Osteoblast (primary cell): Measurements from ENCODE around the gene STOX1. TPM values are rescaled to one million over a fixed set of nuclear protein-coding genes. Genes with fewer than 3 reads are reported as not detected.
"Not testable (repeated sequence)": the region's sequence is repeated elsewhere in the genome, so short reads cannot be mapped to it uniquely, and the experiment has no call there.

ENCODE experiments used
- DNase-seq: peaks from one replicate; pipeline ENCODE4 v3.0.0; 2011; ENCODE audit warnings: low spot score, mixed read lengths; ENCODE audit not compliant: insufficient read length; ENCODE audit errors: missing footprints
- H2AFZ ChIP-seq: 2 replicates; pipeline ENCODE4 v1.6.0; 2011; ENCODE audit warnings: mild to moderate bottlenecking, low read length
- H3K27ac ChIP-seq: 2 replicates; pipeline ENCODE4 v1.5.1; 2011; ENCODE audit warnings: mild to moderate bottlenecking, low read depth, low read length, moderate library complexity
- H3K27me3 ChIP-seq: 2 replicates; pipeline ENCODE4 v1.6.0; 2012; ENCODE audit warnings: mild to moderate bottlenecking, control low read depth, inconsistent platforms, low read length, moderate library complexity; ENCODE audit not compliant: insufficient read depth
- H3K36me3 ChIP-seq: 2 replicates; pipeline ENCODE4 v1.5.1; 2011; ENCODE audit warnings: mild to moderate bottlenecking, low read length, control low read depth, moderate library complexity; ENCODE audit not compliant: insufficient read depth
- H3K4me1 ChIP-seq: 2 replicates; pipeline ENCODE4 v1.5.1; 2011; ENCODE audit warnings: mild to moderate bottlenecking, low read length, control low read depth, moderate library complexity; ENCODE audit not compliant: insufficient read depth
- H3K4me2 ChIP-seq: 2 replicates; pipeline ENCODE4 v1.6.0; 2011; ENCODE audit warnings: mild to moderate bottlenecking, low read length; ENCODE audit not compliant: insufficient read depth
- H3K4me3 ChIP-seq: fragments of 200-600 bp; sonication (generic); 3 replicates; pipeline ENCODE4 v1.5.1; 2012; ENCODE audit warnings: mild to moderate bottlenecking, low read length, inconsistent platforms; ENCODE audit not compliant: insufficient read depth
- H3K79me2 ChIP-seq: 2 replicates; pipeline ENCODE4 v1.6.0; 2012; ENCODE audit warnings: mild to moderate bottlenecking, low read length, control low read depth, inconsistent platforms; ENCODE audit not compliant: insufficient read depth
- H3K9me3 ChIP-seq: 2 replicates; pipeline ENCODE4 v1.5.1; 2011; ENCODE audit warnings: low read depth, low read length, control low read depth
- H4K20me1 ChIP-seq: 2 replicates; pipeline ENCODE4 v1.6.0; 2012; ENCODE audit warnings: mild to moderate bottlenecking, low read length, control low read depth; ENCODE audit not compliant: insufficient read depth
- CTCF ChIP-seq: IDR thresholded peaks from 2 replicates; pipeline ENCODE4 v1.5.1; 2011; ENCODE audit warnings: mild to moderate bottlenecking, low read depth, low read length, moderate library complexity; ENCODE audit errors: extremely low read depth
- total RNA-seq: library from RNA; depleted of rRNA; stranded (reverse); fragments of >200 nt; gene quantifications from 2 replicates; pipeline ENCODE4 v1.2.3, GENCODE V29; 2012

Gene STOX1
- total RNA-seq, 1 donor: under 0.01 TPM

GRCh38 chr10:68796605-68797004 is 30.7 kb upstream of the STOX1 start:
- no peak for DNase-seq
- H3K4me2 ChIP-seq: no peak overlapping the region
- no peak for TF ChIP-seq CTCF
- no peaks in the 10 kb centered on the region for H3K4me1 ChIP-seq
- no peak overlapping the region for H2AFZ ChIP-seq
- H3K27ac ChIP-seq: no peak overlapping the region
- no peak overlapping the region for H3K4me3 ChIP-seq
- no peaks in the 10 kb centered on the region for H4K20me1 ChIP-seq
- peaks cover 38% of the 10 kb centered on the region for H3K36me3 ChIP-seq
- H3K79me2 ChIP-seq: no peaks in the 10 kb centered on the region
- H3K27me3 ChIP-seq: no peaks in the 10 kb centered on the region
- H3K9me3 ChIP-seq: no peaks in the 10 kb centered on the region

GRCh38 chr10:68800211-68800610 is 27.1 kb upstream of the STOX1 start:
- Histone ChIP-seq H4K20me1 (no peaks in the 10 kb centered on the region), H3K36me3 (peaks cover 11% of the 10 kb centered on the region), H2AFZ (no peak overlapping the region), H3K27ac (no peak overlapping the region), H3K79me2 (no peaks in the 10 kb centered on the region), H3K9me3 (no peaks in the 10 kb centered on the region), H3K4me3 (no peak overlapping the region), H3K4me1 (no peaks in the 10 kb centered on the region), H3K27me3 (no peaks in the 10 kb centered on the region), H3K4me2 (no peak overlapping the region)
- DNase-seq: no peak
- no peak for TF ChIP-seq CTCF

DNA sequence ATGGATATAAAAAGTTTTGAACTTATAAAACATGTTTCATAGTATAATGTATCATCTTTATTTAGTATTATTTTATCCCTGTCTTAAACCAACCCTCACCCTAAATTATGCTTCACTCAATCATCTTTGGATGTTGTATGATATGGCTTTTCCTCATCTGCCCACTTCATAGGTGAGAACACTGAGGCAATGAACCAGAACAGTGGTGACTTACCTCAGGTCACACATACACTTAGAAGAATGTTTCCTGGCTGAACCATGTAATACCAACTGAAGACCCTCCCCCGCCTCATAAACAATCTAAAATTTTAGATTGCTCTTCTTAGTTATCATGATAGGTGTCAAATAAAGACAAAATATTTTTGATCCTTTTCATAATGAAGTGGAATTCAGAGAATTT is 22.6 kb upstream of the STOX1 start:
- H3K4me3 ChIP-seq: no peak overlapping the region
- no peak overlapping the region for H2AFZ ChIP-seq
- no peaks in the 10 kb centered on the region for H3K9me3 ChIP-seq
- no peaks in the 10 kb centered on the region for H3K79me2 ChIP-seq
- no peak overlapping the region for H3K27ac ChIP-seq
- no peaks in the 10 kb centered on the region for H3K4me1 ChIP-seq
- H4K20me1 ChIP-seq: no peaks in the 10 kb centered on the region
- no peak overlapping the region for H3K4me2 ChIP-seq
- no peak for TF ChIP-seq CTCF
- no peaks in the 10 kb centered on the region for H3K27me3 ChIP-seq
- H3K36me3 ChIP-seq: no peaks in the 10 kb centered on the region
- no peak for DNase-seq

DNA sequence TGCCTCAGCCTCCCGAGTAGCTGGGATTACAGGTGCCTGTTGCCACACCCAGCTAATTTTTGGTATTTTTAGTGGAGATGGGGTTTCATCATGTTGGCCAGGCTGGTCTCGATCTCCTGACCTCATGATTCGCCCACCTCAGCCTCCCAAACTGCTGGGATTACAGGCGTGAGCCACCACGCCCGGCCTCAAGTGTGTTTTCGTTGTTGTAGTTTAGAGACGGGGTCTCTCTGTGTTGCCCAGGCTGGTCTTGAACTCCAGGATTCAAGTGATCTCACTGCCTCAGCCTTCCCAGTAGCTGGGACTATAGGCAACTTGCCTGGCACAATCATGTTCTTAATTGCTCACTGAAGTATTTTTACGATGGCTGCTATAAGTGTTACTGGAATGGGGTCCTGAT is 16.5 kb upstream of the STOX1 start:
- H3K4me3 ChIP-seq, H3K36me3 ChIP-seq, H3K4me1 ChIP-seq, H3K9me3 ChIP-seq, DNase-seq, H4K20me1 ChIP-seq, H2AFZ ChIP-seq, H3K79me2 ChIP-seq, H3K27me3 ChIP-seq, H3K4me2 ChIP-seq, H3K27ac ChIP-seq: not testable (repeated sequence)
